ENCODE data around the gene CHAF1B.
"Not testable (repeated sequence)": the region's sequence is repeated elsewhere in the genome, so short reads cannot be mapped to it uniquely, and the experiment has no call there.

DNA sequence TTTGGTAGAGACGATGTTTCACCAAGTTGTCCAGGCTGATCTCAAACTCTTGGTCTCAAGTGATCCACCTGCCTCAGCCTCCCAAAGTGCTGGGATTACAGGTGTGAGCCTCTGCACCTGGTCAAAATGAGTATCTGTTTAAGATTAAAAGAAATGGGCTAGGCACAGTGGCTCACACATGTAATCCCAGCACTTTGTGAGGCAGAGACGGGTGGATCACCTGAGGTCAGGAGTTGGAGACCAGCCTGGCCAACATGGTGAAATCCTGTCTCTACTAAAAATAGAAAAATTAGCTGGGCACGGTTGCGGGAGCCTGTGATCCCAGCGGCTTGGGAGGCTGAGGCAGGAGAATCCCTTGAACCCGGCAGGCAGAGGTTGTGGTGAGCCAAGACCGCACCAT, 42.6 kb upstream of the CHAF1B start:
- TF ChIP-seq CTCF, POLR2A (IDR thresholded peaks at IDR 0.05): not testable (repeated sequence)

Data from prostate gland (tissue), 2 donors.